ENCODE measurements around the gene NOM1.
"Not testable (repeated sequence)": the region's sequence is repeated elsewhere in the genome, so short reads cannot be mapped to it uniquely, and the experiment has no call there.

Gene NOM1

GRCh38 chr7:156940421-156941122 is 8.9 kb upstream of the NOM1 start:
- no peak for DNase-seq (ENCODE audit: low spot score)

GRCh38 chr7:156941393-156942182 is 7.9 kb upstream of the NOM1 start:
- no peak for DNase-seq (ENCODE audit: low spot score)

DNA sequence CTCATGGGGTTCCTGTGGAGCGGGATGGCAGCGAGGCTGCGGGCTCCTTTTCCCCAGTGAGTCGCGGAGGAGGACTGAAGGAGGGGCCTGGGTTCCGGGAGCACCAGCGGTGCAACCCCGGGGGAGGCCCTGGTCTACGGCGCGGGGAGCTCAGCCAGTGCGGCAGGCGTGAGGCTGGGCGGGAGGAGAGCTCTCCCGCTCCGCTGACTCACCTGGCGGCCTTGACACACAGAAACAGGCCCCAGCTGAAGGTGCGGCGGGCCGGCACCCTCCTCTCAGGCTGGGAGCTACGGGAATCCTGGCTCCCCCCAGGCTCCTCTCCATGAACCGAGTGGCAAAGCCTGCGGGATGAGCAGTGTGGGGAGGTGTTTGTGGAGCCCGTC is 6.8 kb upstream of the NOM1 start:
- DNase-seq (ENCODE audit: low spot score): no peak

DNA sequence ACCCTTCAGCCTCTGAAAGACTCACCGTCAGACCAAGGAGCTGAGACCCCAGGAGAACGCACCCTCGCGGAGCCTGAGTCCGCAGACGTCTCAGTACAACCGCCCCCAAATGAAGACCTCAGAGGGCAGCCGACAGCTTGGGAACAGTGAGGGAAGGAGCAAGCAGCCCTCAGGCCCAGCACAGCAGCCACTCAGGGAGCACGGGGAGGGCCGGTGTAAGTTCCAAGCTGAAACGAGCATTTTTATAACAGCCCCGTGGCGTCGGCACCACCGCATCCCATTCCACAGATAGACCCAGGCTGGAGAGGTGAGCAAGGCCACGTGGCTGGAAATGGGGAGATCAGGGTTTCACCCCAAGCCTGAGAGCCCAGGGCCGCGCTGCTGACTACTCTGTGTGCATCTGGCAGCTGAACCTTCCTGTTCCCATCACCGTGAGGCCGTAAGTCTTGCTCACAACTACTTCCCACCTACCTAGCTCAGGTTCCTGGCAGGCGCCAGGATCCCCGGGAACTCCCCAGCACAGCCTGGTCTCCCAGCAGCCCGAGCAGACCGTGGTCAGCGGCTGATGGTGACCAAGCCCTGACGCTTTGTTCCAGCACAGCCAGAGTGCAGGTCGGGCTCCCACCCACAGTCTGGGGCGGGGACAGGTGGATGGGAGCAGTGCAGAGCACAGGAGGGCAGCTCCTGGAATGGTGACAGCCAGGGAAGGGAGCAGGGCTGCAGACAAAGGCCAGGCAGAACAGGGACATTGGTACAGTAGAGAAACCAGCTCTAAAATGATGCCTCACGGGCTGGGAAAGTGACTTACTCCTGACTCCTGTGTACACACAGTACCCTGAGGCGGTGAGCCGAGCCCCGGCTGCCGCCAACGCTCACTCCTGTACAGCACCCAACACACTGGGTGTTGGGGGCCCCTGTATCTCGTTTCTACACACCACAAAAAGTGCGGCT is 6.1 kb upstream of the NOM1 start:
- peak; percentile 39 for DNase-seq (ENCODE audit: low spot score)

DNA sequence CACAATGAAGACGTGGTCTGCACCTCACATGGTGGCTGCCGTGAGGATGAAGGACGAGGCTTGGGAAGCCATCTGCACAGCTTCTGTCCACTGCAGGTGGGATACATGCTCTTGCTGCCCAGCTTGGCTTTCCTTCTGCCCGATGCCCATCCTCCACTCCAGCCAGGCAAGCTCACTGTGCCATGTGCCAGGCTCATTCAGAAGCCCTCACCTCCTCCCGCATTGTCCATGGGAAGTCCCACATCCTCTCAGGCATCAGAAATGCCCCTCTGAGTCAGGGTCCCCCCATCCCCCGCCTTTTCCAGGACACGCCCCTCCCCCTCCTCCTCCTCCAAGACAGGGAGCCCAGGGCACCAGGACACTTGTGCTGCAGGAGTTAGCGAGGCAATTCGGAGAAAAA is 4.6 kb upstream of the NOM1 start:
- DNase-seq (ENCODE audit: low spot score): no peak

GRCh38 chr7:156947120-156947843 is 2.2 kb upstream of the NOM1 start:
- DNase-seq (ENCODE audit: low spot score): peak; percentile 57

GRCh38 chr7:156948361-156948760 is 1.2 kb upstream of the NOM1 start:
- no peak for DNase-seq (ENCODE audit: low spot score)

DNA sequence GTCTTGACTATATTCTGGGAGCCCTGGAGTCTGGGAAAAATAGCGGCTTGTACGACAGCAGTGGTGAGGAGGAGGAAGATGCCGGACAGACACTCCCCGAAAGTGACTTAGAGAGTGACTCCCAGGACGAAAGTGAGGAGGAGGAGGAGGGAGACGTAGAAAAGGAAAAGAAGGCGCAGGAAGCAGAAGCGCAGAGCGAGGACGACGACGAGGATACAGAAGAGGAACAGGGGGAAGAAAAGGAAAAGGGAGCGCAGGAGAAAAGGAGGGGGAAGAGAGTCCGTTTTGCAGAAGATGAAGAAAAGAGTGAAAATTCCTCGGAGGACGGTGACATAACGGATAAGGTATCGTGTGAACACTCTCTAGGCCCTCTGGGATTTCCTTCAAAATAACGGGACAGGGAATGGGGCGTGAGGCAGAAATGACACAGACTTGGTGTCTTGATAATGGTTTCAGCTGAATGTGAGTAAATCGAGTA is 908 bp downstream of the NOM1 start:
- DNase-seq (ENCODE audit: low spot score): peak; percentile 18

DNA sequence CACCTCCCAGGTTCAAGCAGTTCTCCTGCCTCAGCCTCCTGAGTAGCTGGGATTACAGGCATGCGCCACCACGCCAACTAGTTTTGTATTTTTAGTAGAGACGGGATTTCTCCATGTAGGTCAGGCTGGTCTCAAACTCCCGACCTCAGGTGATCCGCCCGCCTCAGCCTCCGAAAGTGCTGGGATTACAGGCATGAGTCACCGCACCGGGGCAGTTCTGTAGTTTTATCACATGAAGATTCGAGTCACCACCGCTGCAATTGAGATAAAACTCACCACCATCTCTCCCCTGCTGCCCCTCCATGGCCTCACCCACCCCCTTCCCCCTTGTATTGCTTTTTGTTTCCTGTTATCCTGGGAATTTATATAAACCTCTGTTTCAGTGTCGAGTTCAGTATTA is 3.7 kb downstream of the NOM1 start:
- DNase-seq (ENCODE audit: low spot score): not testable (repeated sequence)

GRCh38 chr7:156954941-156955340 is 5.4 kb downstream of the NOM1 start:
- DNase-seq (ENCODE audit: low spot score): no peak

- no peak for DNase-seq (ENCODE audit: low spot score)
These were observed 7.2 kb downstream of the NOM1 start for GRCh38 chr7:156956727-156957126.

- DNase-seq (ENCODE audit: low spot score): no peak
These were observed 12.6 kb downstream of the NOM1 start for GRCh38 chr7:156962145-156962544.

GRCh38 chr7:156962897-156963296 is 13.4 kb downstream of the NOM1 start:
- no peak for DNase-seq (ENCODE audit: low spot score)

GRCh38 chr7:156963472-156963871 is 14.0 kb downstream of the NOM1 start:
- DNase-seq (ENCODE audit: low spot score): no peak

GRCh38 chr7:156964971-156965370 is 15.5 kb downstream of the NOM1 start:
- DNase-seq (ENCODE audit: low spot score): no peak

DNA sequence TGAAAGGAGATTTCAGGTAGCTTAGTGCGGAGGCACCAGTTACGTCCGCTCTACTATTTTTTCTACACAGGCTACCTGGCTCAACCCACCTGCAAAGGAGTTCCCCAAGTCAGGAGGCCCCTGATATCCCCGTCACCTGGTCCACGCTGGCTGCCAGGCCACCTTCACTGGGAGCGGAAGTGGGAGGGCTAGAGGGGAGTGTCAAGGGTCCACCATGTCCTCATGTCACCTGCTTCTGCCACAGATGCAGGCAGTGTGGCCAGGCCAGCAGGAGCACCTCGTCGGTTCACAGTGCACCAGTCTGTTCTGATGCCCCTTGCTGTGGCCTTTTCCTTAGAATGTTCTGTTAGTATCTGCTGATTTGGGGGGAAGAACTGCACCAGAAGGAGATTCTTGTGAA is 16.9 kb downstream of the NOM1 start:
- DNase-seq (ENCODE audit: low spot score): no peak

- no peak for DNase-seq (ENCODE audit: low spot score)
These were observed 18.7 kb downstream of the NOM1 start for GRCh38 chr7:156968183-156968582.

DNA sequence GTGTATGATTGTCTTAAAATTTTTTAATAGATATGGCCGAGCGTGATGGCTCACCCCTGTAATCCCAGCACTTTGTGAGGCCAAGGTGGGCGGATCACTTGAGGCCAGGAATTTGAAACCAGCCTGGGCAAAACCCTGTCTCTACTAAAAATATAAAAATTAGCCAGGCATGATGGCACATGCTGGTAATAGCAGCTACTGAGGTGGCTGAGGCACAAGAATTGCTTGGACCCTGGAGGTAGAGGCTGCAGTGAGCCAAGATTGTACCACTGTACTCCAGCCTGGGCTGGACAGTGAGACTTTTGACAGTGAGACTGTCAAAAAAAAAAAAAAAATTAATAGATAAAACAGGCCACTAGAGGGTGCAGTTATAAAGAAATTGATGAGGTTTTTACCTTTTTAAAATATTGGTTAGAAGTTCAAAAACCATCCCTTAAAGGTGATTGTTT is 20.5 kb downstream of the NOM1 start:
- peak; percentile 21 for DNase-seq (ENCODE audit: low spot score)

DNA sequence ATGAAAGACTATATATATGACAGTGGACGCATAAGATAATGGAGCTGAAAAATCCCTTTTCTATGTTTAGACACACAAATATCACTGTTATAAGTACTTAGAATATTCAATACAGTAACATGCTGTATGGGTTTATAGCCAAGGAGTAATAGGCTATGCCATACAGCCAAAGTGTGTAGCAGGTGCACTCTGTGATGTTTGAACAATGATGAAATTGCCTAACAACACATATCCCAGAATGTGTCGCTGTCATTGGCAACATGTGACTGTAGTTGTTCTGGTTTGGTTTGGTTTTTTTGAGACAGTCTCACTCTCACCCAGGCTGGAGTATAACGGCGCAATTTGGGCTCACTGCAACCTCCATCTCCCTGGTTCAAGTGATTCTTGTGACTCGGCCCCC is 26.1 kb downstream of the NOM1 start:
- DNase-seq (ENCODE audit: low spot score): no peak

DNA sequence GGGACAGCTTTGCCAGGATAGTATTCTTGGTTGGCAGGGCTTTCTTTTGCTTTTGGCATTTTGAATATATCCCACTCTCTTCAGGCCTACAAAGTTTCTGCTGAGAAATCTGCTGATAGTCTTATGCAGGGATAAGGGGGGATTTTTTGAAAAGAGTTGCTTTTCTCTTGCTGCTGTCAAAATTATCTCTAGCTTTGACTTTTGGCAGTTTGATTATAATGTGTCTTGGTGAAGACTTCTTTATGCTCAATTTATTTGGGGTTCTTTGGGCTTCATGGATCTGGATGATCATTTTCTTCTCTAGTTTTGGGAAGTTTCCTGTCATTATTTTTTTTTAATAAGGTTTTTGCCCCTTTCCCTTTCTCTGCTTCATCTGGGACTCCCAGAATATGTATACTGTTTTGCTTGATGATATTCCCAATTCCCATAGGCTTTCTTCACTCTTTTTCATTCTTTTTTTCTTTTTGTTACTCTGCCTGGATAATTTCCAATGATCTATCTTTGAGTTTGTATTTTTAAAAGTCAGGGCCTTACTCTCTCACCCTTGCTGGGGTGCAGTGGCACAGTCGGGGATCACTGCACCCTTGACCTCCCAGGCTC is 29.6 kb downstream of the NOM1 start:
- DNase-seq (ENCODE audit: low spot score): no peak

GRCh38 chr7:156979711-156980110 is 30.2 kb downstream of the NOM1 start:
- no peak for DNase-seq (ENCODE audit: low spot score)

Data from SW480 (cell line).